ENCODE measurements around the gene LRRK2.
A peak's percentile ranks its signal among the peaks of the same experiment; 100 is the strongest.

Gene LRRK2

GRCh38 chr12:40202095-40203059 lies 22.4 kb upstream of the LRRK2 start:
- Histone ChIP-seq H3K4me3 (ENCODE audit: severe bottlenecking) (no peak overlapping the region), H3K9me3 (ENCODE audit: severe bottlenecking) (no peaks in the 10 kb centered on the region), H3K4me1 (ENCODE audit: insufficient read depth, poor library complexity, severe bottlenecking) (peaks cover 2% of the 10 kb centered on the region), H3K36me3 (ENCODE audit: low read depth) (no peaks in the 10 kb centered on the region), H3K27me3 (ENCODE audit: insufficient read depth, poor library complexity, severe bottlenecking) (no peaks in the 10 kb centered on the region), H3K27ac (ENCODE audit: poor library complexity, severe bottlenecking) (no peak overlapping the region)
- DNase-seq (ENCODE audit: low spot score) (no peak), ATAC-seq (ENCODE audit: low read depth) (no peak)
- no peak for TF ChIP-seq CTCF (IDR thresholded peaks at IDR 0.05; ENCODE audit: poor library complexity, severe bottlenecking)

GRCh38 chr12:40203060-40203430 lies 21.8 kb upstream of the LRRK2 start:
- Histone ChIP-seq H3K4me1 (ENCODE audit: insufficient read depth, poor library complexity, severe bottlenecking) (peaks cover 7% of the 10 kb centered on the region), H3K27ac (ENCODE audit: poor library complexity, severe bottlenecking) (no peak overlapping the region), H3K36me3 (ENCODE audit: low read depth) (no peaks in the 10 kb centered on the region), H3K4me3 (ENCODE audit: severe bottlenecking) (no peak overlapping the region), H3K27me3 (ENCODE audit: insufficient read depth, poor library complexity, severe bottlenecking) (no peaks in the 10 kb centered on the region), H3K9me3 (ENCODE audit: severe bottlenecking) (no peaks in the 10 kb centered on the region)
- ATAC-seq (ENCODE audit: low read depth) (no peak), DNase-seq (ENCODE audit: low spot score) (no peak)
- no peak for TF ChIP-seq CTCF (IDR thresholded peaks at IDR 0.05; ENCODE audit: poor library complexity, severe bottlenecking)

GRCh38 chr12:40204337-40204736 lies 20.5 kb upstream of the LRRK2 start:
- ATAC-seq (ENCODE audit: low read depth) = no peak
- Histone ChIP-seq H3K9me3 (ENCODE audit: severe bottlenecking) (no peaks in the 10 kb centered on the region), H3K4me3 (ENCODE audit: severe bottlenecking) (no peak overlapping the region), H3K27ac (ENCODE audit: poor library complexity, severe bottlenecking) (no peak overlapping the region), H3K27me3 (ENCODE audit: insufficient read depth, poor library complexity, severe bottlenecking) (no peaks in the 10 kb centered on the region), H3K4me1 (ENCODE audit: insufficient read depth, poor library complexity, severe bottlenecking) (peaks cover 7% of the 10 kb centered on the region), H3K36me3 (ENCODE audit: low read depth) (no peaks in the 10 kb centered on the region)
- no peak for DNase-seq (ENCODE audit: low spot score)
- no peak for TF ChIP-seq CTCF (IDR thresholded peaks at IDR 0.05; ENCODE audit: poor library complexity, severe bottlenecking)

- Histone ChIP-seq H3K36me3 (ENCODE audit: low read depth) (no peaks in the 10 kb centered on the region), H3K27ac (ENCODE audit: poor library complexity, severe bottlenecking) (no peak overlapping the region), H3K9me3 (ENCODE audit: severe bottlenecking) (no peaks in the 10 kb centered on the region), H3K4me3 (ENCODE audit: severe bottlenecking) (no peak overlapping the region), H3K4me1 (ENCODE audit: insufficient read depth, poor library complexity, severe bottlenecking) (peaks cover 7% of the 10 kb centered on the region), H3K27me3 (ENCODE audit: insufficient read depth, poor library complexity, severe bottlenecking) (no peaks in the 10 kb centered on the region)
- ATAC-seq (ENCODE audit: low read depth) = peak; percentile 74
- TF ChIP-seq CTCF (IDR thresholded peaks at IDR 0.05; ENCODE audit: poor library complexity, severe bottlenecking) = no peak
- peak; percentile 61 for DNase-seq (ENCODE audit: low spot score)
These were observed 17.2 kb upstream of the LRRK2 start for GRCh38 chr12:40207551-40207950.
